Stimulated activated CD8-positive, alpha-beta memory T cell treated with anti-CD3 and anti-CD28 coated beads, Interleukin-4, amount 100 ng/mL, for 48 hours (primary cell): ENCODE data around the gene CLMN.
"Not testable (repeated sequence)": the region's sequence is repeated elsewhere in the genome, so short reads cannot be mapped to it uniquely, and the experiment has no call there.

Source experiments
- DNase-seq: peaks from one replicate; pipeline ENCODE4 v3.0.0-alpha.2; 2020

CLMN gene

DNA sequence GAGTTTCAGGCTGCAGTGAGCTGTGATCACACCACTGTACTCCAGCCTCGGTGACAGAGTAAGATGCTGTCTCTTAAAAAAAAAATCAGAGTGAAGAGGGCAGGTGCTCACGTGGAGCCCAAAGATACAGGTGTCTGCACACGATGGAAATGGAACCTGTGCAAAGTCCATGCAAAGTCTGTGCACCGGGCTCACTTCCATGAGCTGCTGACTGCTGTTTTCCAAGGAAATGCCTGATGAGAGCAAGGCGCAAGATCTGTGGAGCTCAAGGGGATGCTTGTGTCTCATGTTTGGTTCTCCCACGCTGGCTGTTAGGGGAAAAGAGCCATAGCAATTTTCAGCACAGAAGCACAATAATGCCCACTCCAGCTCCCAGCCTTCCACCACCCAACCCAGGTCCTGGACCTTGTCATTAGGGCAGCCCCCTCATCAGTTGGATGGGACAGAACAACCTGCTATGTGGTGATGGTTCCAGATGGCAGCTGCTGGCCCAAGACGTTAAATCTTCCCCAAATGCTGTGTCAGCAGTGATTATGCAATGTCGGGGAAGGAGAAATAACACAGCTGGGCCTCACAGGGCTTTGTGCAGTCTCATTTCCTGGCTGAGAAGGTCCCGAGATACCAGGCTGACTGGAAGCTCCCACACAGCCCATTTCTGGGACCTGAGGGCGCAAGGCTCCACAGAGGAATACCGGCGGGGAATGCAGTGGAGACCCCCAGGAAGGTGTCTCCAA lies 134.5 kb downstream of the CLMN start:
- DNase-seq, result no peak

DNA sequence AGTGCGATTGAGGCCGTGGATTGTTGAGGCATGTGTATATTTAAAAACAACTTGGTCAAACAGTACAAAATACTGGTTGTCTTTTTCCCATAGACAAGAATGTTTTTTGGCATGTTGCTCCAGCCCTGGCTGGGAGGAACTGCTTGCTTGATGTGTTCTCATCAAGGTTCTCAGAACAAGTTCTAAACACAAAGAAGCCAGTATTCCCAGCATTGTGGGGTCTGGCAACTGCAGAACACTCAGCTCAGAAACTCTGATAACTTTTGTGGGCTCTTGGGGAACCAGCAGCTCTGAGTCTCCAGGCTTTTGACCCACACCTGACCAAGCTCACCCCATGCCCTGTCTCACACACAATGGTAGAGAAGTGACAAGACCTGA lies 135.3 kb downstream of the CLMN start:
- DNase-seq, result no peak

- no peak for DNase-seq
These were observed 135.9 kb downstream of the CLMN start for GRCh38 chr14:95183532-95184412.

DNA sequence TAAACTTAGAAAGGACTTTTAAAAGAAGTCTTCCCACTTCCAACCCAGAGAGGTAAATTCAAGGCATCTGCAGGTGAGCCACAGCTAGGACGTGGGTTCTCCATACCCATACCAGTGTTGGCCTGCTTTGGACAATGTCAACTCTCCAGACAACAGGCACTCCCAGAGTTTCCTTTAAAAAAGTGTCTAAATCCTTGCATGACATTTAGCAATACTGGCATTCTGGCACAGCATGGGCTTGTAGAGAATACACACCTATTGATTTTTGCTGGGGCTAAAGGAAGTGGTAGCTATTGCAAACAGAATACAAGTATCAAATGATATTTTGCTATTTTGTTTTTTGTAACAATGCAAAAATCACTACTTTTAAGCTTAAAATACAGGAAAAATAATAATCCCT lies 136.6 kb downstream of the CLMN start:
- no peak for DNase-seq

DNA sequence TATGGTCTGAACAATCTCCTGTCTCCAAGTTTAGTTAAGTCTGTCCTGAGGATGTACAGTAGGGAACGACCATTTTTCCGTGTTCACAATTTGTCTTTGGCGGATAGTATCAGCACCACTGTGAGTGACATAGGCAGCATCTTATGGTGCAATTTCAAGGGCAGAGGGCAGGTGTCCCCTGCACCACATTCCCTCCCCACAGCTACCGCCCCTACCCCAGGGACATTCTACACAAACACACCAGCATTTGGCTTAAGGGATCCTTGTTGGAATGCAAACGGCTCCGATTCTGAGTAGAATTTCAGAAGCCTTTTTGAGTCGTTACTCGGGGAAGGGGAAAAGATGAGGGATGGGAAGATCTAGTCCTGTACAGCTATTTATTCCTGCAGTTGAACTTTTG lies 137.3 kb downstream of the CLMN start:
- DNase-seq, result no peak

GRCh38 chr14:95180966-95181741 lies 138.6 kb downstream of the CLMN start:
- no peak for DNase-seq

DNA sequence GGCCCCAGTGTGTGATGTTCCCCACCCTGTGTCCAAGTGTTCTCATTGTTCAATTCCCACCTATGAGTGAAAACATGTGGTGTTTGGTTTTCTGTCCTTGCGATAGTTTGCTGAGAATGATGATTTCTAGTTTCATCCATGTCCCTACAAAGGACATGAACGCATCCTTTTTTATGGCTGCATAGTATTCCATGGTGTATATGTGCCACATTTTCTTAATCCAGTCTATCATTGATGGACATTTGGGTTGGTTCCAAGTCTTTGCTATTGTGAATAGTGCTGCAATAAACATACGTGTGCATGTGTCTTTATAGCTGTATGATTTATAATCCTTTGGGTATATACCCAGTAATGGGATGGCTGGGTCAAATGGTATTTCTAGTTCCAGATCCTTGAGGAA lies 144.0 kb downstream of the CLMN start:
- not testable (repeated sequence) for DNase-seq

- DNase-seq, result no peak
These were observed 145.4 kb downstream of the CLMN start for GRCh38 chr14:95174184-95174792.

- no peak for DNase-seq
These were observed 146.2 kb downstream of the CLMN start for GRCh38 chr14:95173518-95173917.

GRCh38 chr14:95167177-95167576 lies 152.5 kb downstream of the CLMN start:
- DNase-seq, result no peak

DNA sequence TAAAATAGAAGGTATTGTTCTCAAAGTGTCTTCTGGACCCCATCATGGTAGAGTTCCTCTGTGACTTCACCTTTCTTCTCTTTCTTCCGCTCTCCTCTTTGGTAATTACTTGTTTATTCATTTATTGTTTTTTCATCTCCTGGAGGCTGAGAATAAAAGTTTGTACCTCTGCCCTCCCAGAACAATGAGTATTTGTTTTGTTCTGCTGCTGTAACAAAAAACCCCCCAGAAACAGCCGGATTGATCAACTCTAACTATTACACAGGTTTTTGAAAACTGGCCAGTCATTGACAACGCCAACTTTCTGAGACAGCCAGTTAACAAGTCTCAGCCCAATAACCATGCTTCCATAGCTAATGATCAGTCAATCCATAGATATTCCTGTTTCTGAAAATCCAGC lies 154.2 kb downstream of the CLMN start:
- DNase-seq, result no peak

- DNase-seq, result no peak
These were observed 155.2 kb downstream of the CLMN start for GRCh38 chr14:95164506-95164905.

GRCh38 chr14:95163666-95164065 lies 156.0 kb downstream of the CLMN start:
- no peak for DNase-seq

GRCh38 chr14:95163132-95163531 lies 156.6 kb downstream of the CLMN start:
- DNase-seq, result no peak

GRCh38 chr14:95162641-95163040 lies 157.1 kb downstream of the CLMN start:
- DNase-seq, result no peak

GRCh38 chr14:95157327-95158189 lies 162.2 kb downstream of the CLMN start, which contains the start of gene DICER1:
Gene DICER1, minus strand, starts transcription at chr14:95157529. Its CDS starts 24,071 bp downstream, at chr14:95133458.
- peak; percentile 98 for DNase-seq

DNA sequence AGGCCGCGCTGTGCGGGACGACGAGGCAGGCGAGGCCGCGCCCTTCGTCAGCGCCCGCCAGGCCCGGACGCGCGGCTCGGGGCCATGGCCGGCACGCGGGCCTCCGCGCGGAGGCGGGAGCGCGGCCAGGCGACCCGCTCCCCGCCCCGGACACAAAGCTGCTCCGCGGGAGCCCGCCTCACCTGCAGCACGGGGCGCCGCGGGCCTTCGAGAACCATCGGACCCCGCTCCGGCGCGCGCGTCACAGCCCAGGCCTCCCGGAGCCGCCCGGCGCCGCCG lies 162.7 kb downstream of the CLMN start:
- DNase-seq, result no peak

GRCh38 chr14:95156161-95157047 lies 163.3 kb downstream of the CLMN start:
- DNase-seq, result peak; percentile 54

- DNase-seq, result no peak
These were observed 164.7 kb downstream of the CLMN start for GRCh38 chr14:95155045-95155444.

DNA sequence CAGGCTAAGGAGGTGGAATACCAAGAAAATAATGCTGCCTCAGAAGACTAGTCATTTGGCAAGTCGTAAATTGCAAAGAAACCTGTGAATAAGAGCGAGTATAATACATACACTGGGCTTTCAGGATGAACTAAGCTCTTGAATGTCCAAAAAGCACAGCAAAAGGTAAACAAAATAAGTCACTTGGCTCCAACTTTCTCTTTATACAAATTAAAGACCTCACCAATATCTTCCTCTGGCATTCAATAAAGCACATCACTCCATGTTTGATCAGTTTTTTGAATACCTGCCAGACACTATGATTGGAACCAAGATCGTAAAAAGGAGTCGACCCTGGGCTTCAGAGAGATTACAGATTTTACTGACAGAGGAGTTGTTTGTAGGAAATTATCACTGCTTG lies 165.8 kb downstream of the CLMN start:
- no peak for DNase-seq

DNA sequence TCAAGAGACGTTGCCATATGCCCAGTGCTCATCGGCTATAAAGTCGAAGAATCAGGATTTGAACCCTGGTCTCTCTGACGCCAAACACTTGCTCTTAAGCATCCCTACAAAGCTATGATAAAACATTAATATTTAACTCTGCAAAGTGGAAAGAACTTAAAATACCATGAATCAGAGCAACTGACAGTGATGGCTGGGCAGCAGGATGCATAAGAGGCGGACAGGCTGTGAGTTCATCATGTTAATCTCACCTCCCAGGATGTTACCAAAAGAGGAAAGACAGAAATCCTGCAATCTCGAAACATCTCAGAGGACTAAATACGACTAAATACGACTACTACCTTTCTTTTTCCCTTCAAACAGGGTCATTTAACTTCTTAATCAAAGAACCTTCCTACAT lies 168.1 kb downstream of the CLMN start:
- DNase-seq, result no peak
